HEK293T (cell line): Measurements from ENCODE around the gene OR10A2.

Experiments used
- CTCF ChIA-PET: fragments of 350-600 bp; formaldehyde crosslinking; extraction: SDS; loops from one replicate; lab custom pipeline; 2021; ENCODE audit warnings: antibody characterized with exemption, inconsistent platforms; lab: Yijun Ruan, JAX
- POLR2A ChIA-PET: fragments of 350-600 bp; formaldehyde crosslinking; extraction: SDS; loops from one replicate; lab custom pipeline; 2020; ENCODE audit warnings: antibody characterized with exemption, inconsistent platforms; lab: Yijun Ruan, JAX
- DNase-seq: peaks from one replicate; pipeline ENCODE4 v3.0.0; 2012; ENCODE audit warnings: mixed read lengths; ENCODE audit errors: extremely low spot score
- ARNT ChIP-seq: fragments of 450-650 bp; IDR thresholded peaks from 2 replicates; pipeline ENCODE4 v1.6.1; 2017; ENCODE audit warnings: mild to moderate bottlenecking
- BHLHE40 ChIP-seq: fragments of 450-650 bp; IDR thresholded peaks from 2 replicates; pipeline ENCODE4 v1.6.1; 2016; ENCODE audit warnings: mild to moderate bottlenecking, moderate library complexity, borderline replicate concordance
- CTBP1 ChIP-seq: fragments of 450-650 bp; IDR thresholded peaks from 2 replicates; pipeline ENCODE4 v1.6.1; 2016; ENCODE audit warnings: borderline replicate concordance
- ELF4 ChIP-seq: fragments of 450-650 bp; IDR thresholded peaks from 2 replicates; pipeline ENCODE4 v1.6.1; 2017; ENCODE audit warnings: antibody characterized with exemption
- FOXA1 ChIP-seq: fragments of 450-650 bp; IDR thresholded peaks from 2 replicates; pipeline ENCODE4 v1.6.1; 2016; ENCODE audit warnings: mild to moderate bottlenecking
- FOXK2 ChIP-seq: fragments of 450-650 bp; IDR thresholded peaks from 2 replicates; pipeline ENCODE4 v1.6.1; 2016; ENCODE audit warnings: mild to moderate bottlenecking
- FOXM1 ChIP-seq: fragments of 450-650 bp; IDR thresholded peaks from 2 replicates; pipeline ENCODE4 v1.6.1; 2017; ENCODE audit warnings: mild to moderate bottlenecking, borderline replicate concordance
- HDGF ChIP-seq: fragments of 450-650 bp; IDR thresholded peaks from 2 replicates; pipeline ENCODE4 v1.6.1; 2017; ENCODE audit warnings: antibody characterized with exemption, borderline replicate concordance
- L3MBTL2 ChIP-seq: fragments of 450-650 bp; conservative IDR thresholded peaks from 2 replicates; pipeline ENCODE4 v1.6.1; 2016; ENCODE audit warnings: mild to moderate bottlenecking
- LEF1 ChIP-seq: fragments of 450-650 bp; IDR thresholded peaks from 2 replicates; pipeline ENCODE4 v1.6.1; 2017; ENCODE audit warnings: mild to moderate bottlenecking, borderline replicate concordance
- NFRKB ChIP-seq: fragments of 450-650 bp; IDR thresholded peaks from 2 replicates; pipeline ENCODE4 v1.6.1; 2016; ENCODE audit warnings: mild to moderate bottlenecking, moderate library complexity
- PKNOX1 ChIP-seq: fragments of 450-650 bp; IDR thresholded peaks from 2 replicates; pipeline ENCODE4 v1.6.1; 2016
- SP1 ChIP-seq: fragments of 450-650 bp; IDR thresholded peaks from 2 replicates; pipeline ENCODE4 v1.6.1; 2017
- SUZ12 ChIP-seq: fragments of 450-650 bp; IDR thresholded peaks from 2 replicates; pipeline ENCODE4 v1.6.1; 2016; ENCODE audit warnings: mild to moderate bottlenecking
- TARDBP ChIP-seq: fragments of 450-650 bp; IDR thresholded peaks from 2 replicates; pipeline ENCODE4 v1.6.1; 2016
- ZNF384 ChIP-seq: fragments of 450-650 bp; IDR thresholded peaks from 2 replicates; pipeline ENCODE4 v1.6.1; 2016

Gene OR10A2

DNA sequence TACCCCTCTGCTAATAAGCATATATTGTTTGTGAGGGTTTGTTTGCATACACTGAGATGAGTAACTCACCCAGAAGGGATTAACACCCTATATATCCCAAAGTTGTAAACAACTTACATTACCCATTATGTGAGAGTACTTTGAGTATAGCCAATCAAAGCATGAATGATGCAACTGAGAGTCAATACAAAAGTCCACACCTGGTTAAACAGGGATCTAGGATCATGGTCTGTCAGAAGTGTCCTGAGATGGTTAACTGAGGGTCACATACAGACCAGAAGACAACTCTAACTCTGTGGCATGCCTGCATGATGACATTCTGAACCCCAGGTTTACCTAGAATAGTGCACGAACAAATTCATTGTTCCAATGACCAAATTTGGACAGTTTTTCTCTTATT lies 34.8 kb upstream of the OR10A2 start:
- CTCF ChIA-PET: no interaction called here
- POLR2A ChIA-PET: no interaction called here
- DNase-seq: no peak
- TF ChIP-seq PKNOX1 (no peak), BHLHE40 (no peak), NFRKB (no peak)

GRCh38 chr11:6833356-6833755 lies 29.5 kb upstream of the OR10A2 start:
- TF ChIP-seq ARNT (no peak), PKNOX1 (no peak)
- ChIA-PET CTCF (interaction anchor here (1.3 kb wide), 1 partner anchor 21 kb away, joined by 5 read pairs; no protein-coding TSS in a partner anchor), POLR2A (no interaction called here)
- DNase-seq: no peak

GRCh38 chr11:6834021-6834420 lies 28.8 kb upstream of the OR10A2 start:
- CTCF ChIA-PET: interaction anchor here (1.3 kb wide), 1 partner anchor 22 kb away, joined by 5 read pairs; no protein-coding TSS in a partner anchor
- POLR2A ChIA-PET: interaction anchor here (1.1 kb wide), 1 partner anchor 92 kb away, joined by 4 read pairs; the partner anchor contains the start of gene ZNF215
- no peak for DNase-seq
- TF ChIP-seq LEF1 (no peak), ELF4 (no peak), SUZ12 (no peak), BHLHE40 (no peak), FOXA1 (no peak), FOXK2 (no peak), PKNOX1 (no peak), ZNF384 (no peak)

DNA sequence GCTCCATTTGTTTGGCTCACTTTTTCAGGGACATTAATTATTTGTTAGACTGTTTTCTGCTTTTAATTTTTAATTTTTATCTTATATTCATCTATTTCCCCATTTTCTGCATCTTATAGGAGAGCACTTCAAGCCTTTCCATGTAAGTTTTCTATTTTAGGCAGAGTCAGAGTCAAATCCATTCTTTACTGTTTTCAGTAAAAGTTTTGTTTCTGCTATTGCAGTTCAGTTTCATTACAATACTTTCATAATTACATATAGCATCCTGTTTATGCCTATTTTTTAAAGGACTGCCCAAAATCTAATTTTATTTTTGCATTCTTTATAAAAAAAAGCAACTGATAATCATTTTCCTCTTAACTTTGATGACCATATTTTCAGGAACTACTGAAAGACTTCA lies 21.2 kb upstream of the OR10A2 start:
- DNase-seq: no peak
- ChIA-PET CTCF (no interaction called here), POLR2A (no interaction called here)
- no peak for TF ChIP-seq TARDBP
- no peak for TF ChIP-seq ARNT
- TF ChIP-seq ZNF384: no peak
- no peak for TF ChIP-seq CTBP1
- TF ChIP-seq ELF4: no peak
- no peak for TF ChIP-seq LEF1
- no peak for TF ChIP-seq SP1
- TF ChIP-seq L3MBTL2: no peak
- TF ChIP-seq HDGF: no peak
- no peak for TF ChIP-seq PKNOX1
- no peak for TF ChIP-seq SUZ12
- TF ChIP-seq FOXK2: no peak
- no peak for TF ChIP-seq FOXM1
- no peak for TF ChIP-seq BHLHE40

DNA sequence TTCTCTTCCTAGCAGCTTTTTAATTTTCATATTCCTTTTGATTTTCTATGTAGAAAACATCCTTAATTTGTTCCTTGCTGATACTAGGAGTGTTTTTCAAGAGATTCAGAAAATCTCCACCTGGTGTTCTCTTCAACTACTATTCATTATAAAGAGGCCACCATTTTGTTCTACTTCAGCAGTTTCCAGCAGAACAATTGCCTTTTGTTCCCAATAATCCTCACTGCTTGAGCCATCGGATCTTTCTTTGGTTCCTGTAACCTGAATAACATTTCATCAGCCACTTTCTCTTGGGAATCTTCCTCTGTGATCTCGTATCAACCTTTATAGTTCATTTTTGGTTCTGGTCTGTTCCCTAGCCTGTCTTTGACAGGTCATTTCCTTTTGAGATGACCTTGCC lies 19.2 kb upstream of the OR10A2 start:
- CTCF ChIA-PET: no interaction called here
- no peak for TF ChIP-seq L3MBTL2
- TF ChIP-seq NFRKB: no peak
- DNase-seq: no peak
- POLR2A ChIA-PET: no interaction called here

DNA sequence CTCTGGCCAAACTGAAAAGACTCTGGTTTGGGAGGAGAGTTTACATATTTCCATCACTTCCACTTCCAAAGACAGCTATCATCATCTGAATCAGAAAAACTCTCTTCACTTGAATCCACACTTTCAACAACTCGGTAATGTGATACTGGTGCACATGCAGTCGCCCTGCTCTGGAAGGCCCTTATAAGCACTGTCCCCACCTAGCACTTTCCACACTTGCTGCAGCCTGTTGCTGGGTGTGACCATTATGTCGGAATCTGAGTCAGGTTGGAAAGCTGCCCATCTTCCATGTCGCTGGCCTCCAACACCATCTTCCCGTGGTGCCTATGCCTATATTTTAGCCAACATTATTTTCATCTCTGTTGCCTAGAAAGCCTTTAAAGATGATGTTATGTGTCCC lies 18.5 kb upstream of the OR10A2 start:
- ChIA-PET POLR2A (no interaction called here), CTCF (no interaction called here)
- no peak for DNase-seq
- TF ChIP-seq SUZ12 (no peak), L3MBTL2 (no peak), FOXA1 (no peak), BHLHE40 (no peak), FOXK2 (no peak), PKNOX1 (no peak), ARNT (no peak), SP1 (no peak), TARDBP (no peak), LEF1 (no peak), HDGF (no peak), FOXM1 (no peak), ELF4 (no peak), ZNF384 (no peak), CTBP1 (no peak)

- ChIA-PET POLR2A (no interaction called here), CTCF (no interaction called here)
- TF ChIP-seq BHLHE40 (no peak), FOXA1 (no peak), LEF1 (no peak), CTBP1 (no peak), TARDBP (no peak), HDGF (no peak), NFRKB (no peak)
- no peak for DNase-seq
These were observed 17.5 kb upstream of the OR10A2 start, which contains the start of gene OR10A5 for GRCh38 chr11:6845383-6845782. OR10A5 (plus strand) TSS chr11:6845683; CDS start chr11:6845683, 0 bp downstream.
